OCI-LY7 (cell line): Measurements from ENCODE around the gene SCGB3A1.

Experiments used
- EZH2phosphoT487 ChIP-seq: fragments of 200-600 bp; sonication (generic); IDR thresholded peaks from 2 replicates; pipeline ENCODE4 v1.6.1; 2018; ENCODE audit warnings: low read depth, borderline replicate concordance, mild to moderate bottlenecking, mixed run types, antibody characterized with exemption, low read length, moderate library complexity, mixed read lengths
- TF ChIP-seq, protein P1 (sequence below): fragments of 200-600 bp; sonication (generic); conservative IDR thresholded peaks from 2 replicates; pipeline ENCODE4 v1.5.1; 2014; ENCODE audit warnings: mild to moderate bottlenecking, antibody characterized with exemption, low read length, moderate library complexity, mixed read lengths

GRCh38 chr5:180636403-180637075 lies 45.2 kb upstream of the SCGB3A1 start:
- TF ChIP-seq, protein P1, sequence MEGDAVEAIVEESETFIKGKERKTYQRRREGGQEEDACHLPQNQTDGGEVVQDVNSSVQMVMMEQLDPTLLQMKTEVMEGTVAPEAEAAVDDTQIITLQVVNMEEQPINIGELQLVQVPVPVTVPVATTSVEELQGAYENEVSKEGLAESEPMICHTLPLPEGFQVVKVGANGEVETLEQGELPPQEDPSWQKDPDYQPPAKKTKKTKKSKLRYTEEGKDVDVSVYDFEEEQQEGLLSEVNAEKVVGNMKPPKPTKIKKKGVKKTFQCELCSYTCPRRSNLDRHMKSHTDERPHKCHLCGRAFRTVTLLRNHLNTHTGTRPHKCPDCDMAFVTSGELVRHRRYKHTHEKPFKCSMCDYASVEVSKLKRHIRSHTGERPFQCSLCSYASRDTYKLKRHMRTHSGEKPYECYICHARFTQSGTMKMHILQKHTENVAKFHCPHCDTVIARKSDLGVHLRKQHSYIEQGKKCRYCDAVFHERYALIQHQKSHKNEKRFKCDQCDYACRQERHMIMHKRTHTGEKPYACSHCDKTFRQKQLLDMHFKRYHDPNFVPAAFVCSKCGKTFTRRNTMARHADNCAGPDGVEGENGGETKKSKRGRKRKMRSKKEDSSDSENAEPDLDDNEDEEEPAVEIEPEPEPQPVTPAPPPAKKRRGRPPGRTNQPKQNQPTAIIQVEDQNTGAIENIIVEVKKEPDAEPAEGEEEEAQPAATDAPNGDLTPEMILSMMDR: no peak
- no peak for TF ChIP-seq EZH2phosphoT487
